NCI-H128 (cell line): ENCODE data around the gene YY2.
A peak's percentile ranks its signal among the peaks of the same experiment; 100 is the strongest.
"Not testable (repeated sequence)": the region's sequence is repeated elsewhere in the genome, so short reads cannot be mapped to it uniquely, and the experiment has no call there.

Experiments
- DNase-seq: peaks from one replicate; lab custom pipeline; 2025; ENCODE audit not compliant: unreplicated experiment; lab: John Stamatoyannopoulos, UW

Gene YY2

GRCh38 chrX:21855937-21856415 lies at the start of gene YY2:
Gene YY2 (plus strand): TSS chrX:21855987. CDS start chrX:21856485, 498 bp downstream.
- no peak for DNase-seq

- no peak for DNase-seq
Measured at GRCh38 chrX:21806691-21807090, 49.1 kb upstream of the YY2 start.

- DNase-seq = no peak
Measured at GRCh38 chrX:21811832-21812231, 44.0 kb upstream of the YY2 start.

DNA sequence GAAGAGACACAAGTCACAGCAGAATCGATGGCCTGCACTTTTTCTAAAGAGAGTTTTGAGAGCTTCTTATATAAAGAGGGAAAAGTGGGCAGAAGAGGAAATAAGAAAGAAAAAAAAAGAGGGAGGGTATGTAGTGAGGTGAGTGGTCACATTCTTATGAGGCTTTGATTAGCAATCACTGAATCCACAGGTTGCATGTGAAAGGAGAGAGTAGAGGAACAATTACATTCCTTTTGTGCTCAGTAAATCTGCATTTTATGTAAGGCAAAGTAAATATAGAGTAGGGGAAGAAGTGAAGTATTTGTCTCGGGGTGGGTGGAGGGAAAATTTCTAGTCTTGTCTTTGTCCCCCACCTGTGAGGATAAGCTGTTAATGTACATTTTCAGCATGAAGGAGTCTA lies 43.2 kb upstream of the YY2 start:
- DNase-seq = no peak

DNA sequence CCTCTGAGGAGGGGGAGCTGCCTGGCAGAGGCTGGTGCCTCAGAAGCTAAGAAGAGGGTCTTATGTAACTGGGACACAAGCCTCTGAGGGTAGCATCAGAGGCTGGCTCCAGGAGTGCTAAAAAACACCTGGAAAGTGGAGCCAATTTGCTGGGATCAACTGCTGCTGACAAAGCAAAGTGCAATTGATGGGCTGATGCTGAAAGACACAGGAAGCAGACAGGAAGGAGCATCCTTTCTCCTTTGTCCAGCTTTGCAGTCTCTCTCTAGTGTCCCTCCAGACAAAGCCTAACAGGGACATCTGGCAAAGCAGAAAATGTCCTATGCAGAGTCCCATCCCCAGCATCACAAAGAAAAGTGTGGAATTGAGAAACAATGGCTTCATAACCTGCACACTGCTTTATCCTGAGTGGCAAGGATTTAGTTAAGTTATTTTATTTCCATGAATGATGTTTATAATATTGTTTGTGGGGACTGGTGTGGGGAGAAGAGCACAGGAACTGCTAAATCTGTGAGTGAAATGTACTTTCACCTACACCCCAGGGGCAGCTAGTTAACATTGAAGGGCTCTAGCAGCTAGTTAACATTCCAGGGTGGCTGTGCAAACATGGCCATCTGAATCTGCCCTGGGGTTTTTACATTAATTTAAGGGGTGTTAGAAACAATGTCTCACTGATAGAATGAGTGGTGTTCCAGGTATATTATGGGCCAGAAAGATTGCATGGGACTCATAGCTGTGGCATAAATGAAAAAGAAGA lies 42.0 kb upstream of the YY2 start:
- DNase-seq = no peak

- no peak for DNase-seq
Measured at GRCh38 chrX:21816136-21816535, 39.7 kb upstream of the YY2 start.

- not testable (repeated sequence) for DNase-seq
Measured at GRCh38 chrX:21820170-21820569, 35.6 kb upstream of the YY2 start.

DNA sequence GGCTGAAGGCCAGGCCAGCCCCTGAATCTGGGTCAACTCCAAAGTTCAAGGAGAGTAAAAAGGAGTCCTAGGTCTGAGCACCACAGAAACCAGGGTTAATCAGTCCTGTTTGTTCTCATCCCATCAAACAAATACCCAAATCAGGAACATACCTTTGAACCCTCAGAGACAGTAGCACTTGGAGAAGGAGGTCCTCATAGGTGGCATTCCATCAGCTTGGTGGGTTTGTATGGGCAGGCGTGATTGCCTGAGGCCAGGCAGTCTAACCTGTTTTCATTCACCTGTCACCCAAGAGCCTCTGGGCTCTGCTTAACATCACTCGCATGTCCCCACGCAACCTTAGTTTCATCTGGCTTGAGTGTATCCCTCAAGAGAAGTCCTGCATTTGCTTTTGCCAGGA lies 33.9 kb upstream of the YY2 start:
- no peak for DNase-seq

GRCh38 chrX:21831496-21831895 lies 24.3 kb upstream of the YY2 start:
- no peak for DNase-seq

- DNase-seq = no peak
Measured at GRCh38 chrX:21837056-21837455, 18.7 kb upstream of the YY2 start.

GRCh38 chrX:21838937-21839333 lies 16.9 kb upstream of the YY2 start:
- no peak for DNase-seq

DNA sequence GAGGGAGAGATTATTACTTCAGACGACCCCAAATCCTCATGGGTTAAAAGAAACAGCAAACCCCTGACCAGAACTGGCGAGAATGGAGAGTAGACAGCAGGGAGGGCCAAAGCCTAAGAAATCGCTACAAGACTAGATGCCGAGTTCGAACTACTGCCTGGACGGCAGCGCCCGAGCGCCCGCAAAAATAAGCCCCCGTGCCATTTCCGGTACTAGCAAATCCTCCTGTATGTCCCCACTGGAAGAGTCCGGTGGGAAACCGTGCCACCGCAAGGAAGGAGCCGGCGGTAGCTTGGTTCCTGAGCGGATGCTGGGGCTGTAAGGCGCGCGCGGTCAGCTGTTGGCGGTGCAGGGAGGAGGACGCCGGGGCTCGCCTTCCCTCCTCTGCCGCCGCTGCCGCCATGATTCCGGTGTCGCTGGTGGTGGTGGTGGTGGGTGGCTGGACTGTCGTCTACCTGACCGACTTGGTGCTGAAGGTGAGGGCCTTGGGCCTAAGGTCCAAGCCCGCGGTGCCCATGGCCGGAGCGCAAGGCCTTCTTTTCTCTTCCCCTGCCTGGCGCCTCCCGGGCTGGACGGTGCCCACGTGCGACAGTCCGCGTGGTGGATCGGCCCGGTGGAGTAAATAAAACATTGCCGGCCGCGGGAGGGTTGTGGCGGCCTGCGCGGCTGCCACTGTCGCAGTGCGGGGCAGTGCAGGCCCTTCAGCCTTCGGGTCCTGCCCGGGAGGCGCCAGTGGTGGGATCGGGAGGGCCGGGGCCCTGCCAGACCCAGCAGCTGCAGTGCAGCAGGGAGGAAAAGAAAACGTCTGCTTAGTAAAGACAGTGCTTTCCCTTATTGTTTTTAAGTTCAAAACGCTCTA lies 16.2 kb upstream of the YY2 start, which contains the start of gene MBTPS2:
Gene MBTPS2 (plus strand): TSS at position 284 of the 859 bp plus-strand sequence. CDS start 118 bp downstream, at position 402.
- DNase-seq = peak; percentile 85

GRCh38 chrX:21840193-21840545 lies 15.6 kb upstream of the YY2 start:
- no peak for DNase-seq

GRCh38 chrX:21843179-21843578 lies 12.6 kb upstream of the YY2 start:
- no peak for DNase-seq

DNA sequence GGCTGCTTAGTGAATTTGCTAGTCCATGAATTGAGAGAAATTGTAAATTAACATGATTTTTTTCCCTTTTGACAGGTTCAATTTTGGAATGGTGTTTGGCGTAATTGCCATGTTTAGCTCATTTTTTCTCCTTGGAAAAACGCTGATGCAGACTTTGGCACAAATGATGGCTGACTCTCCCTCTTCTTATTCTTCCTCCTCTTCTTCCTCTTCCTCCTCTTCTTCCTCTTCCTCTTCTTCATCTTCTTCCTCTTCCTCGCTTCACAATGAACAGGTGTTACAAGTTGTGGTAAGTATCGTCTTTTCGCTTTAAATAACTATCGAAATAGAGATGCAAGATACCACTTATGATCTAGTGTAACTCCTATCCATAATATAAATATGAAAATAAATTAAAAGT lies 10.7 kb upstream of the YY2 start:
- no peak for DNase-seq

DNA sequence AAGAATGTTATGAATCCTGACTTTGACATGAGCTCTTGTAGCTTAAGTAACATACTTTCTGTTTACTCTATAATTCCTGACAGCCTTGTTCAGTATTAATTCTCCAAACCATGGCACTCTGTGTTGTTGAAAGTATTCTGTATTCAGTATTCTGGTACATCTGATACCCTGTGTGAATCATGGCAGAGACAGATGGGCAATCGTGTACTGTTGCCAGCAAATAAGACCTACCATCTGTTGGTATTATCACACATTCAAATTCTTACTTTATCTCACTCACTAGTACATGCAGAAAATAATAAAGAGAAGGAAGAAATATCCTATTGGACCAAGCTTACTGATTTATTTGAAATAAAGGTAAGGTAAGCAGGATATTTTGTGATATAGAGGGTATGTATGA lies 8.4 kb upstream of the YY2 start:
- DNase-seq = no peak

GRCh38 chrX:21853578-21853977 lies 2.2 kb upstream of the YY2 start:
- no peak for DNase-seq

- DNase-seq = no peak
Measured at GRCh38 chrX:21856504-21856903, 717 bp downstream of the YY2 start.

DNA sequence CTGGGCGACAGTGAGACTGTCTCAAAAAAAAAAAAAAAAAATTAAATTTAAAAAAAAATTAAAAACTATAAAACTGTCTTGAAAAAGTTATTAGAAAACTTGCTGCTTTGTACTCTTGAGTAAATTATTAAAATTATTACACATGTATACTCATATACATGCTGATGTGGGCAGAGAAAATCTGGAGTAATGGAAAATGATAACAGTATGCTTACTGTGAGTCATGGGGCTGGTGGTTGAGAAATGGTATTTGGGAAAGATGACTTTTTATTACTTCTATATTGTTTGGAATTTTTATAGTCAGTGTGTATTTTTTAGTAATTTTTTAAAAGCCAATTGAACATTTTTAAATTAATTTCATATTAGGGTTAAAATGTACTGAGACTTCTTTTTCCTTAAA lies 7.5 kb downstream of the YY2 start:
- no peak for DNase-seq

- DNase-seq = no peak
Measured at GRCh38 chrX:21865436-21865835, 9.6 kb downstream of the YY2 start.

GRCh38 chrX:21870494-21870893 lies 14.7 kb downstream of the YY2 start:
- no peak for DNase-seq
